IPS DF 4.7 (cell line): Measurements from ENCODE around the gene TAF1.
"Not testable (repeated sequence)": the region's sequence is repeated elsewhere in the genome, so short reads cannot be mapped to it uniquely, and the experiment has no call there.

Experiments
- DNase-seq: peaks from one replicate; pipeline ENCODE4 v3.0.0-alpha.2; 2013; ENCODE audit warnings: low spot score; ENCODE audit errors: extremely low read depth

Gene TAF1

GRCh38 chrX:71496476-71496875 lies 130.3 kb downstream of the TAF1 start:
- no peak for DNase-seq

- DNase-seq, result not testable (repeated sequence)
These were observed 135.9 kb downstream of the TAF1 start for GRCh38 chrX:71502080-71502479.

- no peak for DNase-seq
These were observed 138.2 kb downstream of the TAF1 start for GRCh38 chrX:71504346-71504745.

- no peak for DNase-seq
These were observed 143.1 kb downstream of the TAF1 start for GRCh38 chrX:71509289-71509688.

- no peak for DNase-seq
These were observed 144.0 kb downstream of the TAF1 start for GRCh38 chrX:71510161-71510560.

- DNase-seq, result not testable (repeated sequence)
These were observed 147.6 kb downstream of the TAF1 start for GRCh38 chrX:71513731-71514130.

- DNase-seq, result no peak
These were observed 148.3 kb downstream of the TAF1 start for GRCh38 chrX:71514367-71515037.

GRCh38 chrX:71515038-71515396 lies 148.9 kb downstream of the TAF1 start:
- no peak for DNase-seq
